Astrocyte of the cerebellum (primary cell): ENCODE results near the gene ALDH3B1.

Experiments used
- DNase-seq: peaks from one replicate; pipeline ENCODE4 v3.0.0-alpha.2; 2011; ENCODE audit warnings: low read depth
- H3K4me3 ChIP-seq: 2 replicates; pipeline ENCODE4 v1.5.1; 2011; ENCODE audit warnings: mild to moderate bottlenecking, low read depth, low read length, moderate library complexity
- in situ Hi-C: cut with HindIII; loops from 2 replicates; pipeline ENCODE4 v1.10.0; 2017; ENCODE audit warnings: low sequenced_read_pairs
- TF ChIP-seq, protein P1 (sequence below): IDR thresholded peaks from 2 replicates; pipeline ENCODE4 v1.5.1; 2012; ENCODE audit warnings: low read length, low read depth, moderate library complexity, mild to moderate bottlenecking; ENCODE audit errors: missing control alignments

The ALDH3B1 gene

GRCh38 chr11:68026391-68027105, 16.4 kb downstream of the ALDH3B1 start:
- no peak overlapping the region for H3K4me3 ChIP-seq
- TF ChIP-seq, protein P1, sequence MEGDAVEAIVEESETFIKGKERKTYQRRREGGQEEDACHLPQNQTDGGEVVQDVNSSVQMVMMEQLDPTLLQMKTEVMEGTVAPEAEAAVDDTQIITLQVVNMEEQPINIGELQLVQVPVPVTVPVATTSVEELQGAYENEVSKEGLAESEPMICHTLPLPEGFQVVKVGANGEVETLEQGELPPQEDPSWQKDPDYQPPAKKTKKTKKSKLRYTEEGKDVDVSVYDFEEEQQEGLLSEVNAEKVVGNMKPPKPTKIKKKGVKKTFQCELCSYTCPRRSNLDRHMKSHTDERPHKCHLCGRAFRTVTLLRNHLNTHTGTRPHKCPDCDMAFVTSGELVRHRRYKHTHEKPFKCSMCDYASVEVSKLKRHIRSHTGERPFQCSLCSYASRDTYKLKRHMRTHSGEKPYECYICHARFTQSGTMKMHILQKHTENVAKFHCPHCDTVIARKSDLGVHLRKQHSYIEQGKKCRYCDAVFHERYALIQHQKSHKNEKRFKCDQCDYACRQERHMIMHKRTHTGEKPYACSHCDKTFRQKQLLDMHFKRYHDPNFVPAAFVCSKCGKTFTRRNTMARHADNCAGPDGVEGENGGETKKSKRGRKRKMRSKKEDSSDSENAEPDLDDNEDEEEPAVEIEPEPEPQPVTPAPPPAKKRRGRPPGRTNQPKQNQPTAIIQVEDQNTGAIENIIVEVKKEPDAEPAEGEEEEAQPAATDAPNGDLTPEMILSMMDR = no peak
- in situ Hi-C loops = no loop called here
- no peak for DNase-seq

DNA sequence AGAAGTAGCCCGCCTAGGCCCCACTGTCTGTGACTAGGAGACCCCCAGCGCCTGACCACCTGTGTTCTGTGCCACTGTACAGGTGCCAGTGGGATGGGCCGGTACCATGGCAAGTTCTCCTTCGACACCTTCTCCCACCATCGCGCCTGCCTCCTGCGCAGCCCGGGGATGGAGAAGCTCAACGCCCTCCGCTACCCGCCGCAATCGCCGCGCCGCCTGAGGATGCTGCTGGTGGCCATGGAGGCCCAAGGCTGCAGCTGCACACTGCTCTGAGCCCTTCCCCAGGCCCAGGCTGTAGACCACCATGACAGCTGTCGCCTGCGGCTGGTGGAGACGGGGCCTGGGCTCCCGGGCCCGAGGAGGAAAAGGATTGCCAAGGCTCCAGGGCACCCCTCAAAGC, 17.5 kb downstream of the ALDH3B1 start:
- DNase-seq = no peak
- in situ Hi-C loops = no loop called here
- no peak overlapping the region for H3K4me3 ChIP-seq
- TF ChIP-seq, protein P1 = no peak

DNA sequence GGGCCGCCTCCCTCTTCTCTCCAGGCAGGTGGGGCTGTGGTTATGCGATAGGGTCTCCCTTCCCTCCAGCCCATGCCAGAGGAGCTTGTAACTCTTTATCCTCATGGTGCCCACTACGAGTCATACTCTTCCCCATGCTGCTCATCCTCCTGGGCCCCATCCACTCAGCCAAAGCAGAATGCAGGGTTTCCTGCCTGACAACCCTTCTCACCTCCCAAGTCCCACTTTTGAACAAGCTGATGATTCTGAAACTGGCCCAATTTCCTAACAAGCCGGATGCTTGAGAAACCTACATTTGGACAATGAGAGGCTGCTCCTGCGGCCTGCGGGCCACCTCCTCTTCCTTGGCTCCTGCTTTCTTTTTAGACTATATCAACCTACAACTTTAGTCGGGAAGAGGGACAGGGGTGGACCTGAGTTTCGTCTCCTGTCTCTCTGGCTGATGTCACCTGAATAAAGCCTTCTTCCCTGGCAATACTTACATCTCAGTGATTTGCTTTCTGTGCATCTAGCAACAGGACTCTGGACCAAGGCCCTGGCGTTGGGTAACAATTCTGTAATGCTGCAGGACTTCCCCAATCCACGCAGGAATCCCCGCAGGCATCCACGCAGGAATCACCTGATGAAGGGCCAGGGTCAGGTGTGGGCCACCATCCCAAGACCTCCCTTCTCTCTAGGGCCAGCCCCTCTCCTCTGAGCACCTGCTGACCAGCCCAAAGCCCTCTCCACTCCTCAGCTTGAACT, 18.8 kb downstream of the ALDH3B1 start:
- no peak overlapping the region for H3K4me3 ChIP-seq
- TF ChIP-seq, protein P1 = no peak
- in situ Hi-C loops = no loop called here
- DNase-seq = no peak

DNA sequence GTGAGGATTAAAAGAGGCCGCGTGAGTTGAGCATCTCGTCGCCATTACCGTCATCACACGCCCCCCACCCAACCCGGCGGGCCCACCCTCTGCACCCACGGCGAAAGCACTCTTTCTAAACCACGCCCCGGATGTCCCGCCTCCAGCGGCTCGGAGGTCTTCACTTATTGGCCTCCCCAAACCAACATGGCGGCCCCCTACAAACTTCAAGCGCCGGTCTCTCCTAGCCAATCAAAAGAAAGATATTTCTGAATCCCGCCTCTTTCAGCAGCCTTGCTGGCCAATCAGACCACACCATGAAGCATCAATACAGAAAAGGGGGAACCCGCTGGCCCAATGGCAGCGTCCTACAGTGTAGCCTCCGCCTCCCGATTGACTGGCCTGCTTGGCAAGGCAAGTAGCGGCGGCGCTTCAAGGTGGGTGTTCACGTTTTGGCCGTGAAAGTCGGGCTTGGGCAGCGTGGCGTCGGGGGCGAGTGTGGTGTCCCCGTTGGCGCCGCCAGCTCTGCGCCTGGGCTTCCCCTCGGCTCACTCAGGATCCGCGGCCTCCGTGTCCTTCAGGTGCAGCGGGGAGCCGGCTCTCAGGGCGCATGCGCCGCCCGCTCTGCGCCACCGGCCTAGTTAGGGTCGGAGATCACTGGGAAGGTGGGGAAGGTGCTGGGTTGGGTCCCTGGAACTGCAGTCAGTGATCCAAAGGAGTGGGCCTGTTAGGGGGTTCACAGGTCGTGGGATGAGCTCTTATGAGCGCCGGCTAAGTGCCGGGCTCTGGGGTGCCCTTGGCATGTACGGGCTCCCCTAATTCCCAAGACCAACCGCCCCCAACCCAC, 20.4 kb downstream of the ALDH3B1 start, which contains the start of gene NDUFS8:
TSS of gene NDUFS8 (plus strand) at position 364 of the 826 bp plus-strand sequence. CDS start 1,471 bp downstream, outside the sequence.
- in situ Hi-C loops = no loop called here
- TF ChIP-seq, protein P1 = no peak
- peak; percentile 98 for DNase-seq
- H3K4me3 ChIP-seq = peak within 1 kb of the TSS; percentile 87

DNA sequence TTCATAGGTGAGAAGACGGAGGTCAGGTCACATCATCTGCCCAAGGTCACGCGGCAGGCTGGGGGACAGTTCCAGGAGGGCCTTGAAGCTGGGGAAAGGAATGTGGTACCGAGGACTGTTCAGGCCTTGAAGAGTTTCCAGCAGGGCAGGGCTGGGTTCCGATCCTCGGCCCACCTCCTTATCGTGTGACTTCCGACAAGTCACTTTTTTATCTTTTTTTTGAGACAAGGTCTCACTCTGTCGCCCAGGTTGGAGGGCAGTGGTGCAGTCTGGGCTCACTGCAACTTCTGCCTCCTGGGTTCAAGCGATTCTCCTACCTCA, 21.0 kb downstream of the ALDH3B1 start:
- H3K4me3 ChIP-seq = peak overlapping the region; percentile 87
- TF ChIP-seq, protein P1 = no peak
- in situ Hi-C loops = no loop called here
- no peak for DNase-seq

DNA sequence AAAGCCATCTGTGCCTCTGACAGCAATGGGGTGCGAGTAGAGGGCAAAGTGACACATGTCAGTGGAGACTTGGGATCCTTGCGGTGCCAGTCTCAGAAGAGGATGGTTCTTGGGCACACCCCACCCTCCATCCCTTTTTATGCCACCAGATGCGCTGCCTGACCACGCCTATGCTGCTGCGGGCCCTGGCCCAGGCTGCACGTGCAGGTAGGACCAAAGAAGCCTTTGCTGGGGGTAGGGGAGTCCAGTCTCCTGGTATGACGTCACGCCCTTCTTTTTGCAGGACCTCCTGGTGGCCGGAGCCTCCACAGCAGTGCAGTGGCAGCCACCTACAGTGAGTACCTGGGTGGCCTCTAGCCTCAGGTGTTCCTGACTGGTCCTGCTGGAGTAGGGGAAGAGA, 21.9 kb downstream of the ALDH3B1 start:
- peak overlapping the region; percentile 87 for H3K4me3 ChIP-seq
- in situ Hi-C loops = no loop called here
- DNase-seq = no peak
- TF ChIP-seq, protein P1 = no peak
